GM12801 (cell line): Measurements from ENCODE around the gene GIMAP1.

ENCODE experiments used
- CTCF ChIP-seq: IDR thresholded peaks from one replicate; pipeline ENCODE4 v1.5.1; 2011; ENCODE audit warnings: control low read depth; ENCODE audit not compliant: insufficient read length; ENCODE audit errors: extremely low read depth

GIMAP1 gene

GRCh38 chr7:150738092-150738491, 21.7 kb downstream of the GIMAP1 start:
- TF ChIP-seq CTCF, result no peak

- no peak for TF ChIP-seq CTCF
These were observed 22.2 kb downstream of the GIMAP1 start for GRCh38 chr7:150738591-150739001.

GRCh38 chr7:150739033-150739432, 22.6 kb downstream of the GIMAP1 start:
- TF ChIP-seq CTCF, result no peak

GRCh38 chr7:150740053-150740452, 23.6 kb downstream of the GIMAP1 start:
- TF ChIP-seq CTCF, result no peak

- TF ChIP-seq CTCF, result no peak
These were observed 26.0 kb downstream of the GIMAP1 start for GRCh38 chr7:150742286-150742968.

GRCh38 chr7:150744041-150744656, 27.7 kb downstream of the GIMAP1 start:
- TF ChIP-seq CTCF, result no peak

- TF ChIP-seq CTCF, result no peak
These were observed 28.7 kb downstream of the GIMAP1 start for GRCh38 chr7:150745086-150745485.
